HepG2 (cell line): ENCODE results near the gene TRIM7. TPM values are rescaled to one million over a fixed set of nuclear protein-coding genes. Genes with fewer than 3 reads are reported as not detected.

ENCODE experiments used
- ATAC-seq: fragments of 200-7000 bp; cut with Tn5 transposase; 3 replicates; pipeline ENCODE4 v1.9.1; 2020; ENCODE audit warnings: mild to moderate bottlenecking, moderate library complexity
- BruUV-seq: library from RNA; stranded (reverse); fragments of 400-500 nt; replicated peaks from 2 replicates; lab custom pipeline; 2021; lab: Mats Ljungman, UMichigan
- CTCF ChIA-PET: fragments of 300-600 bp; formaldehyde crosslinking; extraction: SDS; loops from one replicate; lab custom pipeline; 2021; ENCODE audit warnings: low total read pairs, inconsistent platforms, low intra/inter-chr PET ratio; lab: Yijun Ruan, JAX
- POLR2A ChIA-PET: fragments of 350-600 bp; sonication (Branson Sonifier 250); formaldehyde crosslinking; loops from one replicate; lab custom pipeline; 2020; ENCODE audit warnings: antibody characterized with exemption, inconsistent platforms; lab: Yijun Ruan, JAX
- DNase-seq: peaks from one replicate; pipeline ENCODE4 v3.0.0-alpha.2; 2015; ENCODE audit warnings: low spot score
- FAIRE-seq: peaks from 3 replicates; lab custom pipeline; 2011; peaks lifted over from hg19 to GRCh38; lab: Jason Lieb, UNC
- H2AFZ ChIP-seq: one replicate; pipeline ENCODE4 v1.6.1; 2011; ENCODE audit warnings: low read length, inconsistent platforms
- H3K27ac ChIP-seq: fragments of 300-600 bp; 3 replicates; pipeline ENCODE4 v1.8.0; 2011; ENCODE audit warnings: mixed run types, mild to moderate bottlenecking, mixed read lengths, low read length, inconsistent platforms; ENCODE audit not compliant: insufficient read depth; ENCODE audit errors: extremely low read length
- H3K27me3 ChIP-seq, 2 experiments: fragments of 200-600 bp in 1 of 2; 2 replicates in 1 of 2; 3 replicates in 1 of 2; pipeline versions ENCODE4 v1.6.0 to v1.8.0; 2011; ENCODE audit warnings: low read length in 2 of 2, mild to moderate bottlenecking in 2 of 2, moderate library complexity in 2 of 2, inconsistent platforms in 1 of 2; ENCODE audit not compliant: insufficient read depth in 2 of 2, control insufficient read depth in 1 of 2
- H3K36me3 ChIP-seq, 2 experiments: fragments of 200-600 bp in 1 of 2; replicated peaks in 1 of 2; 2 replicates in 1 of 2; 3 replicates in 1 of 2; pipeline versions ENCODE4 v1.5.1 to v1.8.0; 2011; ENCODE audit warnings: low read length in 2 of 2, inconsistent platforms in 1 of 2; ENCODE audit not compliant: insufficient read depth in 2 of 2, control insufficient read depth in 1 of 2
- H3K4me1 ChIP-seq: 2 replicates; pipeline ENCODE4 v1.5.1; 2012; ENCODE audit warnings: low read length, inconsistent platforms; ENCODE audit not compliant: insufficient read depth
- H3K4me2 ChIP-seq: 2 replicates; pipeline ENCODE4 v1.6.0; 2011; ENCODE audit warnings: low read depth, low read length, inconsistent platforms
- H3K4me3 ChIP-seq, 3 experiments: fragments of 200-600 bp in 1 of 3; sonication (generic), shearing (Covaris generic) in 1 of 3; replicated peaks in 1 of 3; 2 replicates each; pipeline ENCODE4 v1.5.1; 2011 to 2016; ENCODE audit warnings: low read length in 3 of 3, inconsistent platforms in 2 of 3, low read depth in 2 of 3, mild to moderate bottlenecking in 2 of 3, control low read depth in 1 of 3, mixed read lengths in 1 of 3; ENCODE audit not compliant: insufficient read depth in 1 of 3
- H3K79me2 ChIP-seq: one replicate; pipeline ENCODE4 v1.6.1; 2011; ENCODE audit warnings: low read length, inconsistent platforms; ENCODE audit not compliant: insufficient read depth
- H3K9ac ChIP-seq: 2 replicates; pipeline ENCODE4 v1.6.0; 2011; ENCODE audit warnings: mild to moderate bottlenecking, low read depth, low read length, inconsistent platforms; ENCODE audit not compliant: insufficient read depth
- H3K9me3 ChIP-seq: 2 replicates; pipeline ENCODE4 v1.5.1; 2012; ENCODE audit warnings: mild to moderate bottlenecking, low read length
- H4K20me1 ChIP-seq: 2 replicates; pipeline ENCODE4 v1.6.0; 2011; ENCODE audit warnings: inconsistent platforms, mild to moderate bottlenecking, low read length, moderate library complexity; ENCODE audit not compliant: insufficient read depth
- AGO1 ChIP-seq: fragments of 200-400 bp; formaldehyde crosslinking; IDR thresholded peaks from 2 replicates; pipeline ENCODE4 v1.6.1; 2017; ENCODE audit warnings: mild to moderate bottlenecking, low read depth, low read length, moderate library complexity; ENCODE audit not compliant: poor library complexity, severe bottlenecking
- AGO2 ChIP-seq: fragments of 200-400 bp; formaldehyde crosslinking; optimal IDR thresholded peaks from 2 replicates; pipeline ENCODE3; 2017; ENCODE audit warnings: mild to moderate bottlenecking, low read depth, low read length, moderate library complexity
- ASH2L ChIP-seq: fragments of 300-600, 200-600 bp; sonication (generic); IDR thresholded peaks from 2 replicates; pipeline ENCODE4 v1.7.0; 2017; ENCODE audit warnings: low read depth, mild to moderate bottlenecking, moderate library complexity, mixed read lengths, low read length; ENCODE audit not compliant: insufficient read length
- MYPOP ChIP-seq: sonication (generic); formaldehyde crosslinking; IDR thresholded peaks from 2 replicates; pipeline ENCODE4 v1.8.1; 2023; ENCODE audit warnings: mild to moderate bottlenecking, moderate library complexity, missing genetic modification reagents
- RBM39 ChIP-seq: fragments of 200-400 bp; formaldehyde crosslinking; IDR thresholded peaks from one replicate; pipeline ENCODE4 v1.6.1; 2018; ENCODE audit warnings: antibody characterized with exemption, mild to moderate bottlenecking, low read depth, low read length; ENCODE audit not compliant: poor library complexity, severe bottlenecking
- REXO4 ChIP-seq: sonication (generic); formaldehyde crosslinking; IDR thresholded peaks from 2 replicates; pipeline ENCODE4 v1.8.0; 2022; ENCODE audit warnings: missing genetic modification reagents, mild to moderate bottlenecking, borderline replicate concordance
- WGBS: methylation state at CpG from one replicate; pipeline ENCODE4 v1.1.6; 2017; ENCODE audit warnings: low lambda C conversion rate; 5-methylcytosine and 5-hydroxymethylcytosine counted together
- in situ Hi-C: cut with HindIII; loops from 2 replicates; pipeline ENCODE4 v1.10.0; 2017; ENCODE audit warnings: low pct_unique_long_range_greater_than_20kb; ENCODE audit not compliant: extremely low pct_ligation_motif_present
- intact Hi-C: fragments of 100-400 bp; cut with micrococcal nuclease; formaldehyde crosslinking; loops from one replicate; pipeline ENCODE4 v1.10.0; 2022; ENCODE audit not compliant: unreplicated experiment
- polyA plus RNA-seq, 8 experiments: library from polyadenylated mRNA; depleted of rRNA in 3 of 8; stranded (reverse) in 7 of 8; unstranded in 1 of 8; fragments of >200 nt; fragmentation: Illumina TruSeq in 4 of 8; extraction: Trizol in 4 of 8; gene quantifications; 2 replicates each; pipeline versions ENCODE4 v1.2.1 to v1.2.3, GENCODE V29; 2011 to 2016; ENCODE audit warnings: low read depth in 4 of 8, missing spikeins in 1 of 8, mixed read lengths in 1 of 8; ENCODE audit not compliant: insufficient read depth in 1 of 8
- total RNA-seq, 5 experiments: library from RNA; depleted of rRNA; stranded (reverse); fragments of >200 nt; fragmentation: Illumina TruSeq; extraction: Trizol; gene quantifications; 2 replicates each; pipeline ENCODE4 v1.2.3, GENCODE V29; 2016; ENCODE audit warnings: low read depth in 1 of 5
- TF ChIP-seq, protein P1 (sequence below): sonication (generic); formaldehyde crosslinking; IDR thresholded peaks from 2 replicates; pipeline ENCODE4 v1.9.0; 2021; ENCODE audit warnings: missing genetic modification reagents, mild to moderate bottlenecking, borderline replicate concordance
- TF ChIP-seq, protein P2 (sequence below): sonication (generic); formaldehyde crosslinking; IDR thresholded peaks from 2 replicates; pipeline ENCODE4 v1.4.0; 2020; ENCODE audit warnings: missing genetic modification reagents

The TRIM7 gene
- total and polyA plus RNA-seq, 2 of the 13 experiments (the other 11 are each of a cell fraction or from before 2014, with no cell fraction given), result 0.13 TPM; not detected in 1

DNA sequence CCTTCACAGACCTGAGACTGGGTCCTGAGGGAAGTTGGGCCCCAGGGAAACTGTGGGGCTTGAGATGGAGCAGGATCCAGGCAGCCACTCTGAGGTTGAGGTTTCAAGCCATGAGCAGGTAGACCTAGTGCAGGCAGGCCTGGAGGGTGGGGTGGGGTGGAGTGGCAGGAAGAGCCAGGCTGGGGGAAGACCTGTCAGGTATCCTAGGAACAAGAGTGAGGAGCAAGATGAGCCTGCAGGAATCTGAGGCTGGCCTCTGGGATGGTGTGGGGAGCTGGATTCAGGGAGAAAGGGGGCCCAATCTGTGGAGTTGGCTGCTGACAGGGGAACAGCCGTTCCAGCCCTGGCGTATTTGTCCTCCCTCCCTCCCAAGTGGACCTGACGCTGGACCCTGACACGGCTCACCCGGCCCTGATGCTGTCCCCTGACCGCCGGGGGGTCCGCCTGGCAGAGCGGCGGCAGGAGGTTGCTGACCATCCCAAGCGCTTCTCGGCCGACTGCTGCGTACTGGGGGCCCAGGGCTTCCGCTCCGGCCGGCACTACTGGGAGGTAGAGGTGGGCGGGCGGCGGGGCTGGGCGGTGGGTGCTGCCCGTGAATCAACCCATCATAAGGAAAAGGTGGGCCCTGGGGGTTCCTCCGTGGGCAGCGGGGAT, 28.9 kb upstream of the TRIM7 start:
- intact Hi-C loops, result no loop called here
- Histone ChIP-seq H3K27me3 (no peaks in the 10 kb centered on the region), H3K9ac (no peak overlapping the region), H4K20me1 (peaks cover 34% of the 10 kb centered on the region), H3K27ac (no peak overlapping the region), H3K36me3 (peaks cover 31 to 77% of the 10 kb centered on the region in 2 experiments), H3K4me3 (no peak overlapping the region), H3K79me2 (no peaks in the 10 kb centered on the region), H2AFZ (no peak overlapping the region), H3K9me3 (no peaks in the 10 kb centered on the region), H3K4me2 (no peak overlapping the region), H3K4me1 (peaks cover 16% of the 10 kb centered on the region; the same call in 1 of the 2 replicates)
- peak; percentile 34 for ATAC-seq
- in situ Hi-C loops, result no loop called here
- 96% methylated on average over 5 of the region's 24 CpGs for WGBS
- ChIA-PET POLR2A (interaction anchor here (1.4 to 4.3 kb wide), 4 partner anchors 9 to 50 kb away, joined by 4 to 41 read pairs (median 15); partner anchors contain the start of genes RACK1 and TRIM41), CTCF (no interaction called here)
- FAIRE-seq, result no peak
- TF ChIP-seq AGO1 (peak; percentile 89), ASH2L (no peak), REXO4 (no peak), AGO2 (peak; percentile 95), MYPOP (CRISPR knock-in tag) (no peak), RBM39 (peak; percentile 72)
- TF ChIP-seq, protein P1, sequence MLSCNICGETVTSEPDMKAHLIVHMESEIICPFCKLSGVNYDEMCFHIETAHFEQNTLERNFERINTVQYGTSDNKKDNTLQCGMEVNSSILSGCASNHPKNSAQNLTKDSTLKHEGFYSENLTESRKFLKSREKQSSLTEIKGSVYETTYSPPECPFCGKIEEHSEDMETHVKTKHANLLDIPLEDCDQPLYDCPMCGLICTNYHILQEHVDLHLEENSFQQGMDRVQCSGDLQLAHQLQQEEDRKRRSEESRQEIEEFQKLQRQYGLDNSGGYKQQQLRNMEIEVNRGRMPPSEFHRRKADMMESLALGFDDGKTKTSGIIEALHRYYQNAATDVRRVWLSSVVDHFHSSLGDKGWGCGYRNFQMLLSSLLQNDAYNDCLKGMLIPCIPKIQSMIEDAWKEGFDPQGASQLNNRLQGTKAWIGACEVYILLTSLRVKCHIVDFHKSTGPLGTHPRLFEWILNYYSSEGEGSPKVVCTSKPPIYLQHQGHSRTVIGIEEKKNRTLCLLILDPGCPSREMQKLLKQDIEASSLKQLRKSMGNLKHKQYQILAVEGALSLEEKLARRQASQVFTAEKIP (CRISPR knock-in tag), result no peak
- TF ChIP-seq, protein P2, sequence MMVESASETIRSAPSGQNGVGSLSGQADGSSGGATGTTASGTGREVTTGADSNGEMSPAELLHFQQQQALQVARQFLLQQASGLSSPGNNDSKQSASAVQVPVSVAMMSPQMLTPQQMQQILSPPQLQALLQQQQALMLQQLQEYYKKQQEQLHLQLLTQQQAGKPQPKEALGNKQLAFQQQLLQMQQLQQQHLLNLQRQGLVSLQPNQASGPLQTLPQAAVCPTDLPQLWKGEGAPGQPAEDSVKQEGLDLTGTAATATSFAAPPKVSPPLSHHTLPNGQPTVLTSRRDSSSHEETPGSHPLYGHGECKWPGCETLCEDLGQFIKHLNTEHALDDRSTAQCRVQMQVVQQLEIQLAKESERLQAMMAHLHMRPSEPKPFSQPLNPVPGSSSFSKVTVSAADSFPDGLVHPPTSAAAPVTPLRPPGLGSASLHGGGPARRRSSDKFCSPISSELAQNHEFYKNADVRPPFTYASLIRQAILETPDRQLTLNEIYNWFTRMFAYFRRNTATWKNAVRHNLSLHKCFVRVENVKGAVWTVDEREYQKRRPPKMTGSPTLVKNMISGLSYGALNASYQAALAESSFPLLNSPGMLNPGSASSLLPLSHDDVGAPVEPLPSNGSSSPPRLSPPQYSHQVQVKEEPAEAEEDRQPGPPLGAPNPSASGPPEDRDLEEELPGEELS (CRISPR knock-in tag), result no peak
- DNase-seq, result no peak
- no TSS peak for BruUV-seq
